Globus pallidus (tissue), 1 donor: ENCODE data around the gene GPR18.
A peak's percentile ranks its signal among the peaks of the same experiment; 100 is the strongest.

Source experiments
- DNase-seq: peaks from one replicate; pipeline ENCODE4 v3.0.0-alpha.2; 2015; ENCODE audit warnings: low spot score

The GPR18 gene

DNA sequence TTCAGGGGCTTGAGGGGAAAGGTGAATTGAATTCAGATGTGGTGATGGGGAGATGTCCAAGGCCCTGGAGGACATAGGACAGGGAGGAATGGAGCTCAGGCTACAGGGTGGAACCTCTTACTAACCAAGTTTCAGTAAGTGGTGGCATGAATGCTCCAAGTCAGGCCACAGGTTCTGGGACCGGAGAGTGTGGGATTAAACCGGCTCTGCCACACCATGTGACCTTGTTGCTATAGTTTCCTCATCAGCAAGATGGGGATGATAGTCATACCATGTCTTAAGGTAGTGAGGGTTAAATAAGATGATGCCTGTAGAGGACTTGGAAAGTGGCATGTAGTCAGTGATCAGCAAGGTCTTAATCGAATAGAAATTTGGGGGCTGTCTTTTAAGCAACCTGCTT lies 32.7 kb upstream of the GPR18 start:
- no peak for DNase-seq

DNA sequence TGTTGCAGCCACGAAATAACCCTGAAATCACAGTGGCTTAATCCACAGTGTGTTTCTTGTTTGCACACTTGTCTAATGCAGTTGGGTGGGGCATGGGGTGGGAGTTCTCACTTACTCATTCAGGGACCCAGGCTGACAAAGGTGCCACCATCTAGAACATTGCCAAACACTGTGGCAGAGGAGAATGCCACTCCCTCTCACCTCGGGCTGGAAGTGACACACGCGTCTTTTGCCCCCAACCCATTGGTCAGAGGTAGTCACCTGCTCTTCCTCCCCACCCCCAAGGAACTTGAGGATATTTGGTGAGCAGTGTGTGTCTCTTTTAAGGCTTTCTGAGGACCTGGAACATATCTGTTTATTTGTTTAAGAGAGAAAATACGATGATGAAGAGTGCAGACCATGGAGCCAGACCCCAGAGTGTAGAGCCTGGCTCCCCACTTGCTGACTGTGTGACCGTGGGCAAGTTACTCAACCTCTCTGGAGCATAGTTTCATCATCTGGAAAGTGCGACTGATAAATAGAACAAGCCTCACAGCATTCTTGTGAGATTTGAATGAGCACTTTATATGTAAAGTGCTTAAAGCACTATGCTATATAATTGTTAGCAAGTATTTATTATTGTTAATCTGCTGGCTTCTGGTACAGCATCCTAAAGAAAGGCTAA lies 31.6 kb upstream of the GPR18 start:
- no peak for DNase-seq

DNA sequence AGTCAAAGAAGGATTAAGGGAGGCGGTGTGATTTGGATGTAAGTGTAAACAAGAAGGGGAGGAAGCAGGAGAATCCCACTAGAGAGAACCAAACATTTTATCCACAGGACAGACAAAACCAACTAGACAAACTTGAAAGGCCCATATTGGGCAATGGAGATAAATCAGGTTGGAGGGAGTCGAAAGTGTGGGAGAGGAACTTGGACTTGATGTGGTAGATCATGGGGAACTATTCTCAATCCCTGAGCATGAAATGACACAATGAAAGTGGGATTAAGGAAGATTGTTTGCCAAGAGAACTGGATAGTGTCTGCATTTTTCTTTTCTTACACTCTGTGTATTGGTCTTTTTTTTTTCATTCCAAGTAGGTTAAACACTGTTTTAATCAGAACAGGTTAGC lies 31.1 kb upstream of the GPR18 start:
- DNase-seq = no peak

DNA sequence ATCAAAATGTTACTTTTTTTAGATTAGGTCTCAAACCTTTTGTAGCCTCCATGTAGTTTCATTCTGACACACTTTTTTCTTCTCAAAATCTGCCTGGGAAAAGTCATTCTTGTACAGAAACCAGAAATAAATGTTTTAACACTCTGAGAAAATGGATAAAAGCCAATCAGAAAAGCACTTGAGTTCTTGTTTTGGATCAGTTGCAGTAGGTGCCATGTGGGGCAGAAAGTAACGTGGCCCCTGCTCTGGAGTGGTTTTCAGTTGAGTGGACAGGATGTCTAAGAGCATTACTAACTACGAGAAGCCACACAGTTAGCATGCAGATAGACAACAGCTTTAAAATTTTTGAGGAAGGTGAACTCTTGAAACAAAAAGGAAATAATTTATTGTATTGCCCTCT lies 29.9 kb upstream of the GPR18 start:
- no peak for DNase-seq

DNA sequence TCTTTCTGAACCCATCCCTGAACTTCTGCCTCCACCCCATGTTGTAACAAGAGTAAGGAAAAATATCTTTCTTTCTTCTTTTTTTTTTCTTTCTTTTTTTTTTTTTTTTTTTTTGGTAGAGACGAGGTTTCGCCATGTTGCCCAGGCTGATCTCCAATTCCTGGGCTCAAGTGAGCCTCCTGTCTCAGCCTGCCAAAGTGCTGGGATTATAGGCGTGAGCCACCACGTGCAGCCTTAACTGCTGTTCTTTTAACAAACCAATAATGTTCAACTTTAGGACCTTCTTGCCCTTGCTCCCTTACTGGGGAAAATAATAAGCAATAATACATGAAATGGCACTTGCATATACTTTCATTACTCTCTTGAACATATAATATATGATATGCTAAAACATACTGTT lies 29.4 kb upstream of the GPR18 start:
- no peak for DNase-seq

DNA sequence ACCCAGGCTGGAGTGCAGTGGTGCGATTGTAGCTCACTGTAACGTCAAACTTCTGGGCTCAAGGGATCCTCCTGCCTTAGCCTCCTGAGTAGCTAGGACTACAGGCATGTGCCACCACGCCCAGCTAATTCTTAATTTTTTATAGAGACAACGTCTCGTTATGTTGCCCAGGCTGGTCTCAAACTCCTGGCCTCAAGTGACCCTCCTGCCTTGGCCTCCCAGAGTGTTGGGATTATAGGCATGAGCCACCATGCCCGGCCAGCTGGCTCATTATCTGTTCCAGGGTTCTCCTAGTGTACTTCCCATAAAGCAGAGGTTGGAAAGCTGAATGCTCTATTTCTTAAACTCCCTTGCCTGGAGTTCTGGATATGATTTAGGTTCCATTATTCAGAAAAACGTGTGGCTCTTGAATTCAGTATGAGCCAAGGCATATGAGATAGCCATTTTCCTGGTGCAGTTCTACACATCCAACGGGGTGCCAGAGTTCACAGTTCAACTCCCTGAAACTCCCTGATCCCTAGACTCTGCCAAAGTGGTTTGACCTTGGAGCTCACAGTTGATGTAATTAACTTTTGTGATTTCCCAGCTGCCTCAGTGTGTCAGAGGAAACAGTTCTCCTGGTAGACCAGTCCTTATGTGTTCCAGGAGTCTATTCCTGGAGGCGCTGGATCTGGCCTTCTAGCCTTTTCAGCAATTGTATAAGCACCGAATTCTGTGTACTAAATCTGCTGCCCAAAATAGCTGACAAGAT lies 27.4 kb upstream of the GPR18 start:
- no peak for DNase-seq

DNA sequence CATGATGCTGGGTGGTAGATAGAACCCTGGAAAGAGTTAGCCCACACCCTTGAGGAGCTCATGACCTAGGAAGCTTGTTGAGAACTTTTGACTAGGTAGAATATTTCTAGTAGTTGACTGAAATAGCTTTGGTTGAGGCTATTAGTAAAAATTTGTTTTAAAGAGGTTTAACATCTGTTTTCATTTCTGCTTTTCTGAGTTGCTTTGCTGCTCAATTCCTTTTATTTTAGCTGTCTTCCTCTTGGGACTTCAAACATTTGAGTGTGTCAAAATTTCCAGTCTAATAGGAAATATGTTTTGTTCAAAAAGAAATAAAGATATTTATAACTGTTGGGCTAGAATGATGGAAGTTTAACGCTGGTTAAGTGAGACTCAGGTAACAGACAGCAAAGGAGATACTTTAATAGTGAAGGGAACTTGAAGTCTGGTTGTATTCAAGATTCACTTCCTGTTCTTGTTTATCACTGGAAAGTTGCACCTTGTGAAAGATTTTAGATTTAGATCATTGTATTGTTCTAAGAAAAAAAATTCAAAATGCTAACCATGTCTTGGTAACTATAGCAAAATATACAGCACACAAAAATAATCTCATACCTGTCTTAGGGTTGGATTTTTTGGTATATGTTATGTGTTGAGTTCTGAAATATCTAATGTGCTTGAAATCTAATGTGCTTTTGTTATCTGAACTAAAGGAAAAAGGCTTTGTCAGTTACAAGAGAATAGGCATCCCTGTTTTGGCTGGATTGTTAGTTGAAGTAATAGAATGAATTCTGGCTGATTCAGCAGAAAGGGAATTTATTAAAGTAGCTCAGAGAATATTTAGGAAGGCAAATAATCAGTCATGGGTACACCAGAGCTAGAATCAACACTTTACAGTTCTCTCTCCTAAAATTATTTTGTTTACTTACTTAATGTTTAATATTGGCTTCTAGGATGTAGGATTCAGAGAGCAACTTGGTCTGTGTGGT lies 24.4 kb upstream of the GPR18 start:
- DNase-seq = no peak

DNA sequence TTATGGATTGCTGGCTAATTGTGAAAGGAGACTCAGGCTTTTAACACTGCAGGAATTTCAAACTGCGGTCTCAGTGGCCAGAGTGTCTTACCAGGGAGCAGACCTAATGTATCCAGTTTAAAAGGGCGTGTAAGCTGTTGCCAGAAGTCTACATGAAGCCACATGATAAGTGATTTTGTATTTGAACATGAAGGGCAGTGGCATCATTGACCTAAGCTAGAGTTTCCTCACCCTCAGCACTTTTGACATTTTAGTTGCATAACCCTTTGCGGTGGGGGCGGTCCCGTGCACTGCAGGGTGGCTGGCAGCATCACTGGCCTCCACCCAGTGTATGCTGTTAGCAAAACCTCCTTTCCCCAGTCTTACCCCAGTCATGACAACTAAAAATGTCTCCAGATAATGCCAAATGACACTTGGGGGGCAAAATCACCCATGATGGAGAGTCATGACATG lies 23.7 kb upstream of the GPR18 start:
- no peak for DNase-seq

DNA sequence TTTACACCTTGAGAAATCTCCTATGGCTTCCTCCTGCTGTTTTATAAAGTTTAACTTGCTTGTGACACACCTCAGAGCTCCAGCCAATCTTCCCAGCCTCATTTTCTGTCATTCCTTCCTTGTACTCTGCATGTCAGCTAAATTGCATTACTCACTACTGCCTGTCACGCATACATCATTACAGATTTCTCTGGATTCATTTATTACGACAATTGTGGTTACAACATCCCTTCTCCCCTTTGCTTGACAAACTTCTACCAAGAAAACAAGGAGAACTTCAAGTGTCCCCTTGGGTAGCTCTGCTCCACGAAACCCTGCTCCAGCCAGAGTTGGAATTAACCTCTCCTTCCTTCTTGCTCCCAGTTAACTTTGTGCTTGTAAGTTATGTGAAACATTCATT lies 22.0 kb upstream of the GPR18 start:
- no peak for DNase-seq

DNA sequence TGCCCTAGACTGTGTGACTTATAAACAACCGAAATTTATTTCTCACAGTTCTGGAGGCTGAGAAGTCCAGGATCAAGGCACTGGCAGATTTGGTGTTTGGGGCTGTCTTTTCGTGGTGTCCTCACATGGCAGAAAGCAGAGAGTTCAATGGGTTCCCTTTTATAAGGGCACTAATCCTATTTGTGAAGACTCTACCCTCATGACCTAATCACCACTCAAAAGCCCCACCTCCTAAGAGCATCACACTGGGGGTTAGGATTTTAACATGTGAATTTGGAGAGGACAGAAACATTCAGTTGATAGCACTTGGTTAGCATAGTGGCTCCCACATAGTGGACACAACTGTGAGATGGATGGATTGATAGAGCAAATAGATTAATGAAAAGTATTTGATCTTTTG lies 21.5 kb upstream of the GPR18 start:
- no peak for DNase-seq

DNA sequence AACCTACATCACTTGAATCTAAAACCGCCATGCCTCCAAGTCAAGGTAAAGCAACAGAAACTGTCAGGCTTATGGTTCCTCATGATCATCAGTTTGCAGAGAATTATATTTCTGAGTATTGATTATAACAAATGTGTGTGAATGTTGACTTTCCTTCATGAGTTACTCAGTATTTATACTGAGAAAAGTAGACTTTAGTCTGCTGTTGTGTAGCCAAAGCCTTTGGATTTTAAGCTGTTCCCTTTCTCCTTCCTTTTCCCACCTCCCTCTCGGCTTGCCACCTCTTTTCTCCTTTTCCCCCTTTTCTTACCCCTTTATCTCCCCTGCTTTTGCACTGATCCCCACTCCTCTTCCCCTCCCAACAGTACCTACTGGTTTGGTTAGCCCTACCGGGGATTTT lies 20.7 kb upstream of the GPR18 start:
- no peak for DNase-seq

DNA sequence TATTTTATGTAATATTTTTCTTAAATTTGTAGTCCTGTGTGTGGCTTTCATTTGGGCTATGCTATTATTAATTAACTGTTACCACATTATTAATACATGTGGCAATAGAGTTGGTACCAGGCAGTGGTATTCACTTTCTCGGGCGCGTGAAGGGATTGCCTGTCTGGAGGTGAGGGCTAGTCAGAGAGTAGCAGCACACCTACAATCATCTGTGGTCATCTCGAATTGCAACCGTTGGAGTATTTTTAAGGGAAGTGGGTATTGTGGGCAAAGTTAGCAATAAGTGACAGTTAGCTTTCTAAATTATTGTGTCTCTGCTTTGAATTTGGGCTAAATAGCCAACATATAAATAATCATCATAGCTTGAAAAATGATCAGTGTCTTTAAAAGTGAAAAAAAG lies 20.0 kb upstream of the GPR18 start:
- DNase-seq = no peak

DNA sequence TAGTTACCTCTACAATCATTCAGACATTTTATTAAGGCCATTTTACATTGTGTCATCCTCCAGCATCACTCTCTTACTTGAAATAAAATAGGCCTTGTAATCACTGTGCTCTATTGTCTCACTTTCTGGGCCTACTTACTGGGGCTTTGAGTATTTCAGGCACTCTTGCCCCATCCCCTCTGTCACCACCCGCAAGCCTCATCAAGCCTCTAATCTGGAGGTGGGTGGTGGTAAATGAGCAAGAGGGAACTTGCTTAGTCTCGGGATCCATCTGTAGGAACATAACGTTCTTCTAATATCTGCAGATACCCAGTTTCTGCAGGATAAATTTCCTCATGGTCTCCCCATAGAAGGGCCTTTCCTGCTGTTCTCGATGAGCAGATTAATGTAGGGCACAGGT lies 19.4 kb upstream of the GPR18 start:
- DNase-seq = no peak

DNA sequence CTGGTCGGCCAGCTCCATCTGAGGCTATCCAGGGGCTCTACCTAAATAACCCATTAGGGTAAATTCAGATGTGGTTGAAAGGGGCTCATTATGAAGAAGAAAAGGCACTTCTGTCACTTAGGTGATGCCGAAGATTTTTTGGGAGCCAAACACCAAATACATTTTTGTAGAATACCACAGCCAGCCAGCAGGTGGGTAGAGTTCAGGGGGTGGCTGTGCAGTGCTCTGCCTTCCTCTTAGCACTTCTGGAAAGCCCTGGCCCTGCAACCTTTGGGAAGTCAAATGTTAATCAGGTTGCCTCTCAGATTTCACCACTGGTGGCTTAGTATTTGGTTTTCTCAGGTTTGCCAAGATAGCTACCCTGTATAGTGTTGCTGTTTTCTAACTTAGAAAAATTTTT lies 18.5 kb upstream of the GPR18 start:
- DNase-seq = no peak

DNA sequence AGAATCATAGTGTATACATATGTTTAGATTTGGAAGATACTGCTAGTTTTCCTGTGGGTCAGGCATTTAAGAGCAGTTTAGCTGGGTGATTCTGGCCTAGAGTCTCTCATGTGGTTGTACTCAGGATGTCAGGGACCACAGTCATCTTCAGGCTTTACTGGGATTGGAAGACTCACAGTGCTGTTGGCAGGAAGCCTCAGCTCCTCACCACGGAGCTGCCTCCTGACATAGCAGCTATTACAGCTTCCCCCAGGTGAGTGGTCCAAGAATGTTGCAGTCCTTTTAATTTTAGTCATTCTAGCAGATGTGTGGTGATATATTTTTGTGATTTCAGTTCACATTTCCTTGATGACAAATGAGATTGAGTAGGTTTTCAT lies 16.9 kb upstream of the GPR18 start:
- DNase-seq = no peak

DNA sequence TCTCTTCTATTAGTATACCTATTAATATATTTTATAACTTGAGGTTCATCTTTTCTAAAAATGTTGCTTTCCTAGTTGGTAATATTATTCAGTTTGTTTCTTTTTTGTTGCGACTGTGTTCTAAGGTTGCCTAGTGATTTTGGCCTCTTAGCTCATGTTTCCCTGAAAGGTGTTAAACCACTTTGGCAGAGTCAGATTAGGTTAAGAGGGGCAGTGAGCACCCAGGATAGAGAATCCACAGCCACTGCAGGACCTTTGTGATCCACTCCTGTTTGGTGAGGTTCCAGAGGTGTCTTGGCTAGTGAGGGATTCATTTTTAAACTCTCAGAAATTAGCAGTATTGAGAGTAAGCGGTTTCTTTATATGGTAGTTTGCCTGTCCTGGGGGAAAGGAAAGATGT lies 14.9 kb upstream of the GPR18 start:
- no peak for DNase-seq

DNA sequence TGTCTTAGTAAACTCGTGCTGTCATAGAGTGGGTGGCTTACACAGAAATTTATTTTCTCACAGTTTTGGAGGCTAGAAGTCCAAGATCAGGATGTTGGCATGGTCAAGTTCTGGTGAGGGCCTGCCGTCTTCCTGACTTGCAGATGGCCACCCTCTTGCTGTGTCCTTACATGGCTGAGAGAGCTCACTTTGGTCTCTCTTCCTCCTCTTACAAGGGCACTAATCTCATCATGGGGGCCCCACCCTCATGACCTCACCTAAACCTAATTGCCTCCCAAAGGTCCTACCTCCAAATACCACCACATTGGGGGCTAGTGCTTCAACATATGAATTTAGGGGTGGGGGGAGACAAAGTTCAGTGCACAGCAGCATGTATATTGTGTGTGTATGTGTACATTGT lies 14.3 kb upstream of the GPR18 start:
- no peak for DNase-seq

DNA sequence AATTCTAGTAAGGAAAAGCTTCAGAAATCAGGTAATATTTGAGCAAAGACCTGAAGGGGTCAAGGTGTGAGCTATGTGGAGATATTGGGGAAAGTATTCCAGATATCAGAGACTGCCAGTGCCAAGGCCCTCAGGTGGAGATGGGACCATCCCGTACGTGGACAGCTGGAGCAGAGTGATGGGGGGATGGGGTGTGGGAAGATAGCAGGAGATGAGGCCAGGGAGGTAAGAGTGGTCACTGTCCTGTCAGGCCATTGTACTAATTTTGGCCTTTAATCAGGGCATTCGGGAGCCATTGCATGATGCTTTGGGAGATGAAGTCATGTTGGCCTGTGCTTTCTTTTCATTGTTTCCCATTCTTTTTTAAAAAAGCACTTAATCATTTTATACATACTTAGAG lies 13.1 kb upstream of the GPR18 start:
- DNase-seq = no peak

DNA sequence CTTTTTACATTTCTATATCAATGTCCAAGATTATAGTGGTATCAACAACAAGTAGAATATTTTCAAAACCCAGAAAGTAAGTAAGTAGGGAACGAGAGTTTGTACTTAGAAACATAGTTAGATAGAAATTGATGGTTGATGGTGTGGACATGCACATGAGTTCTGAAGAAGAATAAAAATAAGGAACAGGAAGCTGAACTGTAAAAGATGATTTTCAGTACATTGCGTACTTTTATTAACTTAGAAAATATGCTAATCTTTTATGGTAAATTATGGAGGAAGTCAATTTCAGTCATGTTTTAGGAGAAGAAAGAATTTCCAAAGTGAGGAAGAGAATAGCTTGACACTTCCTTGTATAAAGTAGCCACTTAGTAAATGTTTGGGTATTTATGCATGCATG lies 12.3 kb upstream of the GPR18 start:
- no peak for DNase-seq

DNA sequence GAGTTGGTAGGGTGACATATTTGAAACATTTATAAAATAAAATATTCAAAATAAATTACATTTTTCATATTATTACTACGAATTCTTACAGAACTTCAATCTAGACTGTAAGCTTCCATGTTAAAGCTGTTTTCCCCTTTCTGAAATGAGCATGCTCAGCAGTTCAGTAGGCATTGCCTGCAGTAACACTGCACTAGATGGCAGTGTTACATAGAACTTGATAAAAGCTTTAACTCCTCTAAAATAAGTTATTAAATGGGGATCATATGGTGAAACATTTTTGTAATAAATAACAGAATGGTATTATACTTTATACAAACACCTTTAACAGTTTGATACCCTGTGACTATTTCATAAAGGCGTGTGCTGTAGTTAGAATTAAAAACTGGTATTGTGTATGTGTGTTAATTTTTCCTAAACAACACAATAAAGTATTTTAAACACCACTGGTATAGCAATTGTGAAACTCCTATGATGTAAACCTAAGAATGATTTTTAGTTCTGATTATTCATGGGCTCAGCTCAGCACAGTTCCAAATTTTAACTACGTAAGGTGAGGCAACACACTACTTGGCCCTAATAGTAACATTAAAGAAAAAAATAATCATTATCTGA lies 11.6 kb upstream of the GPR18 start:
- DNase-seq = peak; percentile 57

DNA sequence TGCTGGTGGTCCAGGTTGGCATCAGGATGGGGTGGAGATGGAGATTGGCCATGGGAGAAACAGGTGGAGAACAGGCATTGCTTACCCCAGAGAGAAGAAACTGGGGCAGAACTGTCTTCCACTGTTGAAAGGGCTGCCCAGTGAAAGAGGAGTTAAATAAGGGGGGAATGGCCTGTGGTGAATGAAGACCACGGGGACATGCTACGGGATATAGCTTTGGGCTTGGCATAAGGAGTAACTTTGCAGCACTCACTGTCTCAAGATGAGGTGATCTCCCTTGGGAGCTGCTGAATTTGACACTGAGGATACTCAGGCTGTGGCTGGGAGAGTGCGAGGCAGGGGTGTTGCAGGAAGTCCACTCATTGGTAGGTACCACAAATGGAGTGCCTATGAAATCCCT lies 10.6 kb upstream of the GPR18 start:
- no peak for DNase-seq

DNA sequence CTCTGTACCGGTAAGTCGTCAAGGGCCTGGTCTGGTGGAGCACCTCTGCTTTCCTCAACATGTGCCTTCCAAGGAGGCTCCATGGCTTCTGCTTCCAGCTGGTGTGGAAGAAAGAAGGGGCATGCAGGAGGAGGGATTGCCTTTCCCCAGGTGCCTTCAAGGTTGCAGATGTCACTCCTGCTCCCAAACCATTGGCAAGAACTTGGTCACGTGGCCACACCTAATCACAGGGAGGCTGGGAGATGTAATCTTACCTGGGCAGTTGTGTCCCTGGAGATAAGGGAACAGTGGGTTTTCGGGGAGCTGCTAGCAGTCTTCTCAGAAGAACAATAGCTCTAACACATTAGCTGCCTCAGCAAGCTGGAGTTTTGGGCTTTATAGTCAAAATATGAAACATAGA lies 9.7 kb upstream of the GPR18 start:
- no peak for DNase-seq
